Astrocyte (in vitro differentiated cells and primary cell): Measurements from ENCODE around the gene SOCS6. TPM values are rescaled to one million over a fixed set of nuclear protein-coding genes. Genes with fewer than 3 reads are reported as not detected.

Experiments used
- DNase-seq: peaks from one replicate; pipeline ENCODE4 v3.0.0-alpha.2; 2010; ENCODE audit warnings: low read depth
- FAIRE-seq: peaks from 2 replicates; lab custom pipeline; 2011; peaks lifted over from hg19 to GRCh38; lab: Jason Lieb, UNC
- H2AFZ ChIP-seq: 2 replicates; pipeline ENCODE4 v1.6.0; 2012; ENCODE audit warnings: low read depth, low read length, inconsistent platforms
- H3K27ac ChIP-seq: 2 replicates; pipeline ENCODE4 v1.5.1; 2011; ENCODE audit warnings: low read depth, low read length, inconsistent platforms
- H3K27me3 ChIP-seq: 2 replicates; pipeline ENCODE4 v1.6.0; 2011; ENCODE audit warnings: low read length, inconsistent platforms; ENCODE audit not compliant: insufficient read depth
- H3K36me3 ChIP-seq: 2 replicates; pipeline ENCODE4 v1.5.1; 2011; ENCODE audit warnings: low read length, inconsistent platforms; ENCODE audit not compliant: insufficient read depth
- H3K4me1 ChIP-seq: 2 replicates; pipeline ENCODE4 v1.5.1; 2011; ENCODE audit warnings: low read length, inconsistent platforms; ENCODE audit not compliant: insufficient read depth
- H3K4me2 ChIP-seq: 2 replicates; pipeline ENCODE4 v1.6.0; 2012; ENCODE audit warnings: low read length, inconsistent platforms
- H3K4me3 ChIP-seq: 2 replicates; pipeline ENCODE4 v1.5.1; 2011; ENCODE audit warnings: low read depth, mild to moderate bottlenecking, low read length, inconsistent platforms; ENCODE audit not compliant: insufficient read depth
- H3K79me2 ChIP-seq: 2 replicates; pipeline ENCODE4 v1.6.0; 2012; ENCODE audit warnings: mild to moderate bottlenecking, low read length, inconsistent platforms; ENCODE audit not compliant: insufficient read depth
- H3K9ac ChIP-seq: 2 replicates; pipeline ENCODE4 v1.6.0; 2012; ENCODE audit warnings: mild to moderate bottlenecking, low read length, inconsistent platforms
- H3K9me3 ChIP-seq: 2 replicates; pipeline ENCODE4 v1.5.1; 2012; ENCODE audit warnings: low read depth, mild to moderate bottlenecking, low read length, inconsistent platforms; ENCODE audit not compliant: insufficient read depth
- H4K20me1 ChIP-seq: 2 replicates; pipeline ENCODE4 v1.6.0; 2012; ENCODE audit warnings: low read length, inconsistent platforms; ENCODE audit not compliant: insufficient read depth
- H3K27ac Mint-ChIP-seq: one replicate; pipeline ENCODE4 v1.8.0; 2021; ENCODE audit warnings: mild to moderate bottlenecking, mixed read lengths; ENCODE audit not compliant: unreplicated experiment
- H3K27me3 Mint-ChIP-seq: one replicate; pipeline ENCODE4 v1.8.0; 2021; ENCODE audit warnings: low read depth, mixed read lengths; ENCODE audit not compliant: unreplicated experiment
- H3K36me3 Mint-ChIP-seq: one replicate; pipeline ENCODE4 v1.8.0; 2021; ENCODE audit warnings: low read depth, mixed read lengths; ENCODE audit not compliant: unreplicated experiment
- H3K4me1 Mint-ChIP-seq: one replicate; pipeline ENCODE4 v1.8.0; 2021; ENCODE audit warnings: low read depth, mixed read lengths; ENCODE audit not compliant: unreplicated experiment
- H3K4me3 Mint-ChIP-seq: one replicate; pipeline ENCODE4 v1.8.0; 2021; ENCODE audit warnings: mild to moderate bottlenecking, moderate library complexity, mixed read lengths; ENCODE audit not compliant: unreplicated experiment
- H3K9me3 Mint-ChIP-seq: one replicate; pipeline ENCODE4 v1.8.0; 2021; ENCODE audit warnings: mild to moderate bottlenecking, mixed read lengths; ENCODE audit not compliant: unreplicated experiment
- CTCF ChIP-seq: IDR thresholded peaks from 2 replicates; pipeline ENCODE4 v1.5.1; 2011; ENCODE audit warnings: low read depth, mild to moderate bottlenecking, inconsistent platforms, low read length, moderate library complexity; ENCODE audit not compliant: insufficient read depth
- EZH2 ChIP-seq: IDR thresholded peaks from 2 replicates; pipeline ENCODE4 v1.6.1; 2012; ENCODE audit warnings: mild to moderate bottlenecking, low read length, inconsistent platforms; ENCODE audit not compliant: insufficient read depth
- total RNA-seq: library from RNA; stranded (reverse); gene quantifications from 2 replicates; pipeline ENCODE4 v1.2.1, GENCODE V29; 2021

SOCS6 gene
- total RNA-seq, 1 donor from 2014 or later: 24.1 TPM

- Mint-ChIP-seq H3K4me1 (peaks cover 11% of the 10 kb centered on the region), H3K27ac (no peak overlapping the region), H3K27me3 (no peaks in the 10 kb centered on the region), H3K36me3 (no peaks in the 10 kb centered on the region), H3K9me3 (no peaks in the 10 kb centered on the region), H3K4me3 (no peak overlapping the region)
- peaks cover 100% of the 10 kb centered on the region for H3K79me2 ChIP-seq
- H3K36me3 ChIP-seq: no peaks in the 10 kb centered on the region
- TF ChIP-seq EZH2 (no peak), CTCF (no peak)
- no peak overlapping the region for H3K4me2 ChIP-seq
- H3K4me1 ChIP-seq: no peaks in the 10 kb centered on the region
- no peak overlapping the region for H3K27ac ChIP-seq
- H3K9me3 ChIP-seq: no peaks in the 10 kb centered on the region
- peaks cover 81% of the 10 kb centered on the region for H4K20me1 ChIP-seq
- no peak overlapping the region for H3K9ac ChIP-seq
- DNase-seq (no peak), FAIRE-seq (no peak)
- no peak overlapping the region for H2AFZ ChIP-seq
- H3K4me3 ChIP-seq: no peak overlapping the region
- H3K27me3 ChIP-seq: no peaks in the 10 kb centered on the region
Observed at GRCh38 chr18:70314151-70314782, 25.4 kb downstream of the SOCS6 start.

- H3K4me1 ChIP-seq: peaks cover 4% of the 10 kb centered on the region
- H3K4me2 ChIP-seq: no peak overlapping the region
- no peak overlapping the region for H3K4me3 ChIP-seq
- H3K36me3 ChIP-seq: no peaks in the 10 kb centered on the region
- no peak overlapping the region for H3K27ac ChIP-seq
- no peaks in the 10 kb centered on the region for H3K27me3 ChIP-seq
- FAIRE-seq (no peak), DNase-seq (no peak)
- peaks cover 12% of the 10 kb centered on the region for H3K4me1 Mint-ChIP-seq
- H3K9me3 Mint-ChIP-seq: no peaks in the 10 kb centered on the region
- peaks cover 96% of the 10 kb centered on the region for H3K79me2 ChIP-seq
- no peak overlapping the region for H3K27ac Mint-ChIP-seq
- no peak overlapping the region for H2AFZ ChIP-seq
- H3K27me3 Mint-ChIP-seq: no peaks in the 10 kb centered on the region
- H3K9me3 ChIP-seq: no peaks in the 10 kb centered on the region
- no peak overlapping the region for H3K9ac ChIP-seq
- no peak for TF ChIP-seq EZH2
- TF ChIP-seq CTCF: no peak
- peaks cover 60% of the 10 kb centered on the region for H4K20me1 ChIP-seq
- H3K36me3 Mint-ChIP-seq: peaks cover 3% of the 10 kb centered on the region
- no peak overlapping the region for H3K4me3 Mint-ChIP-seq
Observed at GRCh38 chr18:70319187-70319586, 30.3 kb downstream of the SOCS6 start.

GRCh38 chr18:70321616-70322015 is 32.8 kb downstream of the SOCS6 start:
- no peak for FAIRE-seq

More at GRCh38 chr18:70321616-70322015, 32.8 kb downstream of the SOCS6 start:
- peaks cover 11% of the 10 kb centered on the region for H3K36me3 ChIP-seq
- H4K20me1 ChIP-seq: peaks cover 56% of the 10 kb centered on the region
- H3K9ac ChIP-seq: no peak overlapping the region
- H3K36me3 Mint-ChIP-seq: peaks cover 19% of the 10 kb centered on the region
- no peak overlapping the region for H3K4me3 Mint-ChIP-seq
- no peak for DNase-seq
- H3K4me2 ChIP-seq: no peak overlapping the region
- no peaks in the 10 kb centered on the region for H3K27me3 Mint-ChIP-seq
- H3K9me3 Mint-ChIP-seq: no peaks in the 10 kb centered on the region
- no peaks in the 10 kb centered on the region for H3K9me3 ChIP-seq
- H2AFZ ChIP-seq: no peak overlapping the region
- H3K4me3 ChIP-seq: no peak overlapping the region
- no peak for TF ChIP-seq CTCF
- TF ChIP-seq EZH2: no peak
- H3K4me1 ChIP-seq: peaks cover 4% of the 10 kb centered on the region
- no peak overlapping the region for H3K27ac ChIP-seq
- no peak overlapping the region for H3K27ac Mint-ChIP-seq
- H3K4me1 Mint-ChIP-seq: peaks cover 12% of the 10 kb centered on the region
- H3K27me3 ChIP-seq: no peaks in the 10 kb centered on the region
- peaks cover 96% of the 10 kb centered on the region for H3K79me2 ChIP-seq
